ENCODE measurements around the gene EPHA3. TPM values are rescaled to one million over a fixed set of nuclear protein-coding genes. Genes with fewer than 3 reads are reported as not detected.

Gene EPHA3
- total RNA-seq, 4 donors from 2014 or later = 13.1 to 25.8 (median 21.2) TPM

- DNase-seq (ENCODE audit: extremely low spot score) = no peak
- Histone ChIP-seq H3K36me3 (no peaks in the 10 kb centered on the region), H3K27me3 (no peaks in the 10 kb centered on the region), H3K4me1 (no peaks in the 10 kb centered on the region), H3K27ac (replicated peaks in 1 of 4) (no peak overlapping the region), H3K9me3 (peaks cover 0 to 3% (median 0%) of the 10 kb centered on the region in 4 donors), H3K4me3 (no peak overlapping the region)
- intact Hi-C loops (cut with DNase I) = no loop called here
- TF ChIP-seq CTCF (IDR thresholded peaks at IDR 0.05) (no peak), EP300 (IDR thresholded peaks at IDR 0.05) (no peak), POLR2A (IDR thresholded peaks at IDR 0.05; ENCODE audit: low read depth) (no peak), POLR2AphosphoS5 (IDR thresholded peaks at IDR 0.05) (no peak)
Measured at GRCh38 chr3:89364314-89364713, 256.9 kb downstream of the EPHA3 start.

GRCh38 chr3:89367166-89367565 is 259.7 kb downstream of the EPHA3 start:
- Histone ChIP-seq H3K4me3 (no peak overlapping the region), H3K36me3 (no peaks in the 10 kb centered on the region), H3K27ac (replicated peaks in 1 of 4) (no peak overlapping the region), H3K4me1 (peaks cover 0 to under 1% (median 0%) of the 10 kb centered on the region in 4 donors), H3K9me3 (peaks cover 0 to 3% (median 0%) of the 10 kb centered on the region in 4 donors), H3K27me3 (no peaks in the 10 kb centered on the region)
- TF ChIP-seq CTCF (IDR thresholded peaks at IDR 0.05) (no peak), POLR2A (IDR thresholded peaks at IDR 0.05; ENCODE audit: low read depth) (no peak), EP300 (IDR thresholded peaks at IDR 0.05) (no peak), POLR2AphosphoS5 (IDR thresholded peaks at IDR 0.05) (no peak)
- intact Hi-C loops (cut with DNase I) = no loop called here
- no peak for DNase-seq (ENCODE audit: extremely low spot score)
- WGBS = 85% methylated on average over 3 of the region's 3 CpGs

GRCh38 chr3:89368846-89369245 is 261.4 kb downstream of the EPHA3 start:
- H3K9me3 ChIP-seq = peaks cover 0 to 3% (median 0%) of the 10 kb centered on the region in 4 donors
- TF ChIP-seq EP300 (IDR thresholded peaks at IDR 0.05) (no peak), POLR2AphosphoS5 (IDR thresholded peaks at IDR 0.05) (no peak), CTCF (IDR thresholded peaks at IDR 0.05) (no peak), POLR2A (IDR thresholded peaks at IDR 0.05; ENCODE audit: low read depth) (no peak)
- DNase-seq (ENCODE audit: extremely low spot score) = no peak
- no peaks in the 10 kb centered on the region for H3K27me3 ChIP-seq
- 87% methylated on average over 3 of the region's 3 CpGs for WGBS
- intact Hi-C loops (cut with DNase I) = no loop called here
- H3K4me1 ChIP-seq = peaks cover 0 to 6% (median 0%) of the 10 kb centered on the region in 4 donors
- no peak overlapping the region for H3K27ac ChIP-seq (replicated peaks in 1 of 4)
- H3K4me3 ChIP-seq = no peak overlapping the region
- no peaks in the 10 kb centered on the region for H3K36me3 ChIP-seq

- WGBS = 12% methylated on average over 1 of the region's 1 CpG
Measured at GRCh38 chr3:89372456-89372855, 265.0 kb downstream of the EPHA3 start.

More at GRCh38 chr3:89372456-89372855, 265.0 kb downstream of the EPHA3 start:
- no peak for DNase-seq (ENCODE audit: extremely low spot score)
- Histone ChIP-seq H3K9me3 (peaks cover 0 to 3% (median 0%) of the 10 kb centered on the region in 4 donors), H3K36me3 (no peaks in the 10 kb centered on the region), H3K27me3 (no peaks in the 10 kb centered on the region), H3K4me1 (peaks cover 0 to 6% (median 0%) of the 10 kb centered on the region in 4 donors), H3K4me3 (no peak overlapping the region), H3K27ac (replicated peaks in 1 of 4) (no peak overlapping the region)
- intact Hi-C loops (cut with DNase I) = no loop called here
- no peak for TF ChIP-seq CTCF (IDR thresholded peaks at IDR 0.05)
- TF ChIP-seq POLR2AphosphoS5 (IDR thresholded peaks at IDR 0.05) = no peak
- TF ChIP-seq EP300 (IDR thresholded peaks at IDR 0.05) = no peak
- TF ChIP-seq POLR2A (IDR thresholded peaks at IDR 0.05; ENCODE audit: low read depth) = no peak
